ENCODE measurements around the gene ATXN7. TPM values are rescaled to one million over a fixed set of nuclear protein-coding genes. Genes with fewer than 3 reads are reported as not detected.

ATXN7 gene
- total RNA-seq, 2 experiments from 2014 or later = 15.2 to 35.2 TPM

DNA sequence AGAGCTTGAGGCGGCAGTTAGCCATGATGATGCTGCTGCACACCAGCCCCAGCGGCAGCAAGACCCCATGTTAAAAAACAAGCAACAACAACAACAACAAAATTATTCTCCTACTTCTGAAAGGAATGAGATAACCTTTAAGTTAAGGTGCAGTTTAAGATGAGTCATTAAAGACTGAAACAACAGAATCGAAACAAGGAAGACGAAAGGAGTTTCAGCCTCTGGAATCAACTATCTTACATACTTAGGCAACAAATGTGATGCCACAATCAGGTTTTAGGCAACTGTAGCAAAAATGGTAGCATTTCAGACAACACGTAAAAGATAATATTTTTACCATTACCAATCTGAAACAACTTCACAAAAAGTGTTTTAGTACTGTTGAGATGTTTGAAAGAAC, 36.3 kb downstream of the ATXN7 start:
- no peak for DNase-seq (ENCODE audit: low spot score)
- CTCF ChIA-PET (ENCODE audit: unreplicated experiment) = no interaction called here
- Histone ChIP-seq H2AFZ (ENCODE audit: low read length) (no peak overlapping the region), H3K4me3 (ENCODE audit: low read depth, low read length, poor library complexity, severe bottlenecking) (no peak overlapping the region), H3K4me2 (ENCODE audit: low read length) (no peak overlapping the region), H3K27ac (ENCODE audit: low read depth, low read length, poor library complexity, severe bottlenecking) (no peak overlapping the region), H3K79me2 (ENCODE audit: insufficient read depth, low read depth, low read length) (peaks cover 21% of the 10 kb centered on the region; the same call in 1 of the 2 replicates), H3K4me1 (ENCODE audit: insufficient read depth, low read length, poor library complexity, severe bottlenecking) (peaks cover 13% of the 10 kb centered on the region), H3K9me2 (ENCODE audit: insufficient read depth, low read length) (no peaks in the 10 kb centered on the region), H4K20me1 (ENCODE audit: insufficient read depth, low read length) (0 out of 2 replicates have a peak, but pooled peaks cover 16% of the 10 kb centered on the region), H3K36me3 (ENCODE audit: insufficient read depth, low read length) (peaks cover 65% of the 10 kb centered on the region), H3K9me3 (ENCODE audit: low read length) (no peaks in the 10 kb centered on the region)
- TF ChIP-seq EZH2phosphoT487 (IDR thresholded peaks at IDR 0.05; ENCODE audit: borderline replicate concordance, low read depth, low read length) = no peak
- TF ChIP-seq, protein P1, sequence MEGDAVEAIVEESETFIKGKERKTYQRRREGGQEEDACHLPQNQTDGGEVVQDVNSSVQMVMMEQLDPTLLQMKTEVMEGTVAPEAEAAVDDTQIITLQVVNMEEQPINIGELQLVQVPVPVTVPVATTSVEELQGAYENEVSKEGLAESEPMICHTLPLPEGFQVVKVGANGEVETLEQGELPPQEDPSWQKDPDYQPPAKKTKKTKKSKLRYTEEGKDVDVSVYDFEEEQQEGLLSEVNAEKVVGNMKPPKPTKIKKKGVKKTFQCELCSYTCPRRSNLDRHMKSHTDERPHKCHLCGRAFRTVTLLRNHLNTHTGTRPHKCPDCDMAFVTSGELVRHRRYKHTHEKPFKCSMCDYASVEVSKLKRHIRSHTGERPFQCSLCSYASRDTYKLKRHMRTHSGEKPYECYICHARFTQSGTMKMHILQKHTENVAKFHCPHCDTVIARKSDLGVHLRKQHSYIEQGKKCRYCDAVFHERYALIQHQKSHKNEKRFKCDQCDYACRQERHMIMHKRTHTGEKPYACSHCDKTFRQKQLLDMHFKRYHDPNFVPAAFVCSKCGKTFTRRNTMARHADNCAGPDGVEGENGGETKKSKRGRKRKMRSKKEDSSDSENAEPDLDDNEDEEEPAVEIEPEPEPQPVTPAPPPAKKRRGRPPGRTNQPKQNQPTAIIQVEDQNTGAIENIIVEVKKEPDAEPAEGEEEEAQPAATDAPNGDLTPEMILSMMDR (conservative IDR thresholded peaks at IDR 0.05; ENCODE audit: low read length) = no peak
- POLR2A ChIA-PET = interaction anchor here (1.2 kb wide), 1 partner anchor 16 kb away, joined by 4 read pairs; no protein-coding TSS in a partner anchor
- intact Hi-C loops (cut with micrococcal nuclease; ENCODE audit: unreplicated experiment) = no loop called here
- BruUV-seq (replicated peaks) = no TSS peak

GRCh38 chr3:63900459-63900858, 36.8 kb downstream of the ATXN7 start:
- H3K27ac ChIP-seq (ENCODE audit: low read depth, low read length, poor library complexity, severe bottlenecking) = no peak overlapping the region
- no peak overlapping the region for H3K4me2 ChIP-seq (ENCODE audit: low read length)
- H3K4me3 ChIP-seq (ENCODE audit: low read depth, low read length, poor library complexity, severe bottlenecking) = no peak overlapping the region
- H4K20me1 ChIP-seq (ENCODE audit: insufficient read depth, low read length) = 0 out of 2 replicates have a peak, but pooled peaks cover 16% of the 10 kb centered on the region
- peaks cover 67% of the 10 kb centered on the region for H3K36me3 ChIP-seq (ENCODE audit: insufficient read depth, low read length)
- H2AFZ ChIP-seq (ENCODE audit: low read length) = no peak overlapping the region
- no TSS peak for BruUV-seq (replicated peaks)
- no peak for DNase-seq (ENCODE audit: low spot score)
- intact Hi-C loops (cut with micrococcal nuclease; ENCODE audit: unreplicated experiment) = no loop called here
- no peaks in the 10 kb centered on the region for H3K9me2 ChIP-seq (ENCODE audit: insufficient read depth, low read length)
- ChIA-PET CTCF (ENCODE audit: unreplicated experiment) (no interaction called here), POLR2A (interaction anchor here (0.5 to 1.2 kb wide), 3 partner anchors 8 to 1738 kb away, joined by 3 to 5 read pairs (median 4); no protein-coding TSS in a partner anchor)
- no peak for TF ChIP-seq EZH2phosphoT487 (IDR thresholded peaks at IDR 0.05; ENCODE audit: borderline replicate concordance, low read depth, low read length)
- TF ChIP-seq, protein P1 (conservative IDR thresholded peaks at IDR 0.05; ENCODE audit: low read length) = no peak
- H3K4me1 ChIP-seq (ENCODE audit: insufficient read depth, low read length, poor library complexity, severe bottlenecking) = peaks cover 12% of the 10 kb centered on the region
- H3K79me2 ChIP-seq (ENCODE audit: insufficient read depth, low read depth, low read length) = peaks cover 21% of the 10 kb centered on the region; the same call in 1 of the 2 replicates
- no peaks in the 10 kb centered on the region for H3K9me3 ChIP-seq (ENCODE audit: low read length)

DNA sequence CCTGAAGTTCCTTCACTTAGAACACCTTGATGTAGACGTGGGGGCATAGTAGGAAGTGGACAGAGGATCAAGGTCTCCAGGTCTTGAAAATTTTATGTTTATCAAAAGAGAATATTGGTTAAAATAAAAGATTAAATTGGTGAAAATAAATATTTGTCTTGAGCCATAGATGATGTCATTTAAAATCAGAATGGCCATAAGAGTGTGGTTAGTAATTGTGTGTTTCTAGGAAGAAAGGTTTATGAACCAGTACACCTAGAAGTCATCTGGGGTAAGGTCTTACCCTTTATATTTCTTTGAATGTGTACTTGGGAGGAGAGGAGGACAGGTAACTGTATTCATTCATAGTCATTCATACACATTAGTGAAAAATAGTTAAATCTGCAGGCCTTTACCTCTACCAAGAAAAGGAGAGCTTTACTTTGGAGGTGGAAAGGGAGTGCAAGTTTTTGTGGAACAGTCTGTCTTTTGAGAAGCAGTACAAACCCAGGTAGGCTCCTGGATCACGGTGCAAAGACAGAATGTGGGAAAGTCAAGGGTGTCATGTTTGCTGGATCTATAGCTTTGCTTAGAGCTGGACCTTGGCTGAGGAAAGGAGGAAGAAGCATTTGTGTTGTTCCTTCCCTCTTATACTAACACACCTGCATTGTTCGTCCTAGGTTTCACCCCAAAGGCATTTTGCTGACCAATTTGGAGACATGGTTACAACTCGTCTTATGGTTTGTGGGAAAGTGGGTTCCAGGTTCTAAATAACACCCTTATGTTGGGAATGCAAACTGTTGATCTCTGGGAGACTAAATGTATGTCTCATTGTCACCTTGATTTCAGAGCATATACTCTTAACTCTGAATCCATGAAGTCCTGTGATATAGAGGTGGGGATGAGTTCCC, 42.3 kb downstream of the ATXN7 start:
- peaks cover 6% of the 10 kb centered on the region for H3K4me1 ChIP-seq (ENCODE audit: insufficient read depth, low read length, poor library complexity, severe bottlenecking)
- BruUV-seq (replicated peaks) = no TSS peak
- no peak overlapping the region for H2AFZ ChIP-seq (ENCODE audit: low read length)
- H3K9me2 ChIP-seq (ENCODE audit: insufficient read depth, low read length) = no peaks in the 10 kb centered on the region
- peaks cover 4% of the 10 kb centered on the region; the same call in 1 of the 2 replicates for H3K79me2 ChIP-seq (ENCODE audit: insufficient read depth, low read depth, low read length)
- peaks cover 11% of the 10 kb centered on the region; the same call in 1 of the 2 replicates for H4K20me1 ChIP-seq (ENCODE audit: insufficient read depth, low read length)
- peaks cover 50% of the 10 kb centered on the region for H3K36me3 ChIP-seq (ENCODE audit: insufficient read depth, low read length)
- ChIA-PET POLR2A (no interaction called here), CTCF (ENCODE audit: unreplicated experiment) (no interaction called here)
- no peaks in the 10 kb centered on the region for H3K9me3 ChIP-seq (ENCODE audit: low read length)
- H3K4me3 ChIP-seq (ENCODE audit: low read depth, low read length, poor library complexity, severe bottlenecking) = no peak overlapping the region
- H3K4me2 ChIP-seq (ENCODE audit: low read length) = no peak overlapping the region
- TF ChIP-seq EZH2phosphoT487 (IDR thresholded peaks at IDR 0.05; ENCODE audit: borderline replicate concordance, low read depth, low read length) = no peak
- TF ChIP-seq, protein P1 (conservative IDR thresholded peaks at IDR 0.05; ENCODE audit: low read length) = no peak
- no peak for DNase-seq (ENCODE audit: low spot score)
- intact Hi-C loops (cut with micrococcal nuclease; ENCODE audit: unreplicated experiment) = no loop called here
- no peak overlapping the region for H3K27ac ChIP-seq (ENCODE audit: low read depth, low read length, poor library complexity, severe bottlenecking)

Data from OCI-LY7 (cell line).